ENCODE measurements around the gene FBXL7.

DNA sequence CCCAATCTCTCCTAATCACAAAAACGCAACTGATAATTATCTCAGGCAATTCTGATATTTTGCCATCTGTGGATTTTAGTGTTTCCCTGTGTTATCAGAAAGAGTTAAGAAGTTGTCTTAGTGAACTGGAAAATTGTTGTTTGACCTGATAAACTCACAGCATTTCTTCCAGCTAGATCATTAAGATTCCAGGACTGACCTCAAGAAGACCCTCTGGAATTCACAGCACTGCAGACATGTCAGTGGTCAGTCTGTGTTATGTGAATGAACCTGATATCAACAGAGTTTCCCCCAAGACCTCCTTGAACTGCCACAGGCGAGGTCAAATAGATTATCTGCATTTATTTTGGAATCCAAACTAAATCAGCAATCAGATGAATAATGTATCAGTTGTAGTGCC lies 174.7 kb downstream of the FBXL7 start:
- TF ChIP-seq, protein P1, sequence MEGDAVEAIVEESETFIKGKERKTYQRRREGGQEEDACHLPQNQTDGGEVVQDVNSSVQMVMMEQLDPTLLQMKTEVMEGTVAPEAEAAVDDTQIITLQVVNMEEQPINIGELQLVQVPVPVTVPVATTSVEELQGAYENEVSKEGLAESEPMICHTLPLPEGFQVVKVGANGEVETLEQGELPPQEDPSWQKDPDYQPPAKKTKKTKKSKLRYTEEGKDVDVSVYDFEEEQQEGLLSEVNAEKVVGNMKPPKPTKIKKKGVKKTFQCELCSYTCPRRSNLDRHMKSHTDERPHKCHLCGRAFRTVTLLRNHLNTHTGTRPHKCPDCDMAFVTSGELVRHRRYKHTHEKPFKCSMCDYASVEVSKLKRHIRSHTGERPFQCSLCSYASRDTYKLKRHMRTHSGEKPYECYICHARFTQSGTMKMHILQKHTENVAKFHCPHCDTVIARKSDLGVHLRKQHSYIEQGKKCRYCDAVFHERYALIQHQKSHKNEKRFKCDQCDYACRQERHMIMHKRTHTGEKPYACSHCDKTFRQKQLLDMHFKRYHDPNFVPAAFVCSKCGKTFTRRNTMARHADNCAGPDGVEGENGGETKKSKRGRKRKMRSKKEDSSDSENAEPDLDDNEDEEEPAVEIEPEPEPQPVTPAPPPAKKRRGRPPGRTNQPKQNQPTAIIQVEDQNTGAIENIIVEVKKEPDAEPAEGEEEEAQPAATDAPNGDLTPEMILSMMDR (conservative IDR thresholded peaks at IDR 0.05; ENCODE audit: low read depth in 2 of 2): no peak
- TF ChIP-seq, protein P2, sequence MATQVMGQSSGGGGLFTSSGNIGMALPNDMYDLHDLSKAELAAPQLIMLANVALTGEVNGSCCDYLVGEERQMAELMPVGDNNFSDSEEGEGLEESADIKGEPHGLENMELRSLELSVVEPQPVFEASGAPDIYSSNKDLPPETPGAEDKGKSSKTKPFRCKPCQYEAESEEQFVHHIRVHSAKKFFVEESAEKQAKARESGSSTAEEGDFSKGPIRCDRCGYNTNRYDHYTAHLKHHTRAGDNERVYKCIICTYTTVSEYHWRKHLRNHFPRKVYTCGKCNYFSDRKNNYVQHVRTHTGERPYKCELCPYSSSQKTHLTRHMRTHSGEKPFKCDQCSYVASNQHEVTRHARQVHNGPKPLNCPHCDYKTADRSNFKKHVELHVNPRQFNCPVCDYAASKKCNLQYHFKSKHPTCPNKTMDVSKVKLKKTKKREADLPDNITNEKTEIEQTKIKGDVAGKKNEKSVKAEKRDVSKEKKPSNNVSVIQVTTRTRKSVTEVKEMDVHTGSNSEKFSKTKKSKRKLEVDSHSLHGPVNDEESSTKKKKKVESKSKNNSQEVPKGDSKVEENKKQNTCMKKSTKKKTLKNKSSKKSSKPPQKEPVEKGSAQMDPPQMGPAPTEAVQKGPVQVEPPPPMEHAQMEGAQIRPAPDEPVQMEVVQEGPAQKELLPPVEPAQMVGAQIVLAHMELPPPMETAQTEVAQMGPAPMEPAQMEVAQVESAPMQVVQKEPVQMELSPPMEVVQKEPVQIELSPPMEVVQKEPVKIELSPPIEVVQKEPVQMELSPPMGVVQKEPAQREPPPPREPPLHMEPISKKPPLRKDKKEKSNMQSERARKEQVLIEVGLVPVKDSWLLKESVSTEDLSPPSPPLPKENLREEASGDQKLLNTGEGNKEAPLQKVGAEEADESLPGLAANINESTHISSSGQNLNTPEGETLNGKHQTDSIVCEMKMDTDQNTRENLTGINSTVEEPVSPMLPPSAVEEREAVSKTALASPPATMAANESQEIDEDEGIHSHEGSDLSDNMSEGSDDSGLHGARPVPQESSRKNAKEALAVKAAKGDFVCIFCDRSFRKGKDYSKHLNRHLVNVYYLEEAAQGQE (IDR thresholded peaks at IDR 0.05; ENCODE audit: unreplicated experiment): no peak
- TF ChIP-seq EZH2 (IDR thresholded peaks at IDR 0.05; ENCODE audit: low read depth, unreplicated experiment) (no peak), CREB1 (CRISPR knock-in tag; IDR thresholded peaks at IDR 0.05; ENCODE audit: low read depth) (no peak), EZH2phosphoT487 (IDR thresholded peaks at IDR 0.05; ENCODE audit: unreplicated experiment) (no peak), POLR2AphosphoS5 (IDR thresholded peaks at IDR 0.05; ENCODE audit: low read depth) (no peak), JUNB (IDR thresholded peaks at IDR 0.05; ENCODE audit: unreplicated experiment) (no peak), ZNF114 (CRISPR knock-in tag; IDR thresholded peaks at IDR 0.05) (no peak), STAT1 (IDR thresholded peaks at IDR 0.05; ENCODE audit: unreplicated experiment) (no peak), NANOG (IDR thresholded peaks at IDR 0.05; ENCODE audit: borderline replicate concordance) (no peak)
- TF ChIP-seq, protein P3, sequence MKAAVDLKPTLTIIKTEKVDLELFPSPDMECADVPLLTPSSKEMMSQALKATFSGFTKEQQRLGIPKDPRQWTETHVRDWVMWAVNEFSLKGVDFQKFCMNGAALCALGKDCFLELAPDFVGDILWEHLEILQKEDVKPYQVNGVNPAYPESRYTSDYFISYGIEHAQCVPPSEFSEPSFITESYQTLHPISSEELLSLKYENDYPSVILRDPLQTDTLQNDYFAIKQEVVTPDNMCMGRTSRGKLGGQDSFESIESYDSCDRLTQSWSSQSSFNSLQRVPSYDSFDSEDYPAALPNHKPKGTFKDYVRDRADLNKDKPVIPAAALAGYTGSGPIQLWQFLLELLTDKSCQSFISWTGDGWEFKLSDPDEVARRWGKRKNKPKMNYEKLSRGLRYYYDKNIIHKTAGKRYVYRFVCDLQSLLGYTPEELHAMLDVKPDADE (IDR thresholded peaks at IDR 0.05): no peak
- TF ChIP-seq, protein P4, sequence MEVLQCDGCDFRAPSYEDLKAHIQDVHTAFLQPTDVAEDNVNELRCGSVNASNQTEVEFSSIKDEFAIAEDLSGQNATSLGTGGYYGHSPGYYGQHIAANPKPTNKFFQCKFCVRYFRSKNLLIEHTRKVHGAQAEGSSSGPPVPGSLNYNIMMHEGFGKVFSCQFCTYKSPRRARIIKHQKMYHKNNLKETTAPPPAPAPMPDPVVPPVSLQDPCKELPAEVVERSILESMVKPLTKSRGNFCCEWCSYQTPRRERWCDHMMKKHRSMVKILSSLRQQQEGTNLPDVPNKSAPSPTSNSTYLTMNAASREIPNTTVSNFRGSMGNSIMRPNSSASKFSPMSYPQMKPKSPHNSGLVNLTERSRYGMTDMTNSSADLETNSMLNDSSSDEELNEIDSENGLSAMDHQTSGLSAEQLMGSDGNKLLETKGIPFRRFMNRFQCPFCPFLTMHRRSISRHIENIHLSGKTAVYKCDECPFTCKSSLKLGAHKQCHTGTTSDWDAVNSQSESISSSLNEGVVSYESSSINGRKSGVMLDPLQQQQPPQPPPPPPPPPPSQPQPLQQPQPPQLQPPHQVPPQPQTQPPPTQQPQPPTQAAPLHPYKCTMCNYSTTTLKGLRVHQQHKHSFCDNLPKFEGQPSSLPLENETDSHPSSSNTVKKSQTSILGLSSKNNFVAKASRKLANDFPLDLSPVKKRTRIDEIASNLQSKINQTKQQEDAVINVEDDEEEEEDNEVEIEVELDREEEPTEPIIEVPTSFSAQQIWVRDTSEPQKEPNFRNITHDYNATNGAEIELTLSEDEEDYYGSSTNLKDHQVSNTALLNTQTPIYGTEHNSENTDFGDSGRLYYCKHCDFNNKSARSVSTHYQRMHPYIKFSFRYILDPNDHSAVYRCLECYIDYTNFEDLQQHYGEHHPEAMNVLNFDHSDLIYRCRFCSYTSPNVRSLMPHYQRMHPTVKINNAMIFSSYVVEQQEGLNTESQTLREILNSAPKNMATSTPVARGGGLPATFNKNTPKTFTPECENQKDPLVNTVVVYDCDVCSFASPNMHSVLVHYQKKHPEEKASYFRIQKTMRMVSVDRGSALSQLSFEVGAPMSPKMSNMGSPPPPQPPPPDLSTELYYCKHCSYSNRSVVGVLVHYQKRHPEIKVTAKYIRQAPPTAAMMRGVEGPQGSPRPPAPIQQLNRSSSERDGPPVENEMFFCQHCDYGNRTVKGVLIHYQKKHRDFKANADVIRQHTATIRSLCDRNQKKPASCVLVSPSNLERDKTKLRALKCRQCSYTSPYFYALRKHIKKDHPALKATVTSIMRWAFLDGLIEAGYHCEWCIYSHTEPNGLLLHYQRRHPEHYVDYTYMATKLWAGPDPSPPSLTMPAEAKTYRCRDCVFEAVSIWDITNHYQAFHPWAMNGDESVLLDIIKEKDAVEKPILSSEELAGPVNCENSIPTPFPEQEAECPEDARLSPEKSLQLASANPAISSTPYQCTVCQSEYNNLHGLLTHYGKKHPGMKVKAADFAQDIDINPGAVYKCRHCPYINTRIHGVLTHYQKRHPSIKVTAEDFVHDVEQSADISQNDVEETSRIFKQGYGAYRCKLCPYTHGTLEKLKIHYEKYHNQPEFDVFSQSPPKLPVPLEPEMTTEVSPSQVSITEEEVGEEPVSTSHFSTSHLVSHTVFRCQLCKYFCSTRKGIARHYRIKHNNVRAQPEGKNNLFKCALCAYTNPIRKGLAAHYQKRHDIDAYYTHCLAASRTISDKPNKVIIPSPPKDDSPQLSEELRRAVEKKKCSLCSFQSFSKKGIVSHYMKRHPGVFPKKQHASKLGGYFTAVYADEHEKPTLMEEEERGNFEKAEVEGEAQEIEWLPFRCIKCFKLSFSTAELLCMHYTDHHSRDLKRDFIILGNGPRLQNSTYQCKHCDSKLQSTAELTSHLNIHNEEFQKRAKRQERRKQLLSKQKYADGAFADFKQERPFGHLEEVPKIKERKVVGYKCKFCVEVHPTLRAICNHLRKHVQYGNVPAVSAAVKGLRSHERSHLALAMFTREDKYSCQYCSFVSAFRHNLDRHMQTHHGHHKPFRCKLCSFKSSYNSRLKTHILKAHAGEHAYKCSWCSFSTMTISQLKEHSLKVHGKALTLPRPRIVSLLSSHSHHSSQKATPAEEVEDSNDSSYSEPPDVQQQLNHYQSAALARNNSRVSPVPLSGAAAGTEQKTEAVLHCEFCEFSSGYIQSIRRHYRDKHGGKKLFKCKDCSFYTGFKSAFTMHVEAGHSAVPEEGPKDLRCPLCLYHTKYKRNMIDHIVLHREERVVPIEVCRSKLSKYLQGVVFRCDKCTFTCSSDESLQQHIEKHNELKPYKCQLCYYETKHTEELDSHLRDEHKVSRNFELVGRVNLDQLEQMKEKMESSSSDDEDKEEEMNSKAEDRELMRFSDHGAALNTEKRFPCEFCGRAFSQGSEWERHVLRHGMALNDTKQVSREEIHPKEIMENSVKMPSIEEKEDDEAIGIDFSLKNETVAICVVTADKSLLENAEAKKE (CRISPR knock-in tag; IDR thresholded peaks at IDR 0.05): no peak
